ENCODE data around the gene C2orf92. TPM values are rescaled to one million over a fixed set of nuclear protein-coding genes. Genes with fewer than 3 reads are reported as not detected.

C2orf92 gene
- total RNA-seq, 1 experiment from 2014 or later = 6.0 TPM

DNA sequence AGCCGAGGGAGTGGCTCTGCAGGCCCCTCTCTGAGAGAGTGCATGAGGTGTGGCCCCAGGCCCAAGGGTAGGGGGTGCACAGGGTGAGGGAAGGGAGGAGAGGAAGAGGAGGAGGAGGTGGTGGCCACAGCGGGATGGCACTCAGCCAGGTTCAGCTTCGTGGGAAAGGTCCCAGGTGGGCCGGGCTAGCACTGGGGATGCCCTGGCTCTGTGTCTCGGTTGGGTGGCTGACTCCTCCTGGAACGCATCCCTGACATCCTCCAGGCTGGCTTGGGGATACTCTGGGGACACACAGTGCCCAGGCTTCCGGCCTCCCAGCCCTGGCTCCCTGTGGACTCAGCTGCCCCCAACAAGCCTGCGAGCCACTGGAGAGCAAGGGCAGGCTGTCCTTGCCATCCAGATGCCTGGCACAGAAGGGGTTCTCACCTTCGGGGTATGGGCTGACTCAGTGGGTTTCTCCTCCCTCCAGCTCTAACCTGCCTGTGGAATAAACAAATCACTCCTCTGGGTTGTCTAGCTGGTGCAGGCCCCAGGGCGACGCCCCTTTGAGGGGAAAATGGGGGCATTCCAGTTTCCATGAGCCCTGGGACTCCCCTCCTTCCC lies 43.3 kb downstream of the C2orf92 start:
- H3K27ac ChIP-seq (ENCODE audit: low read length) = no peak overlapping the region
- in situ Hi-C loops (cut with HindIII; ENCODE audit: low pct_unique_long_range_greater_than_20kb, low sequenced_read_pairs) = no loop called here
- no peak overlapping the region for H3K4me3 ChIP-seq (ENCODE audit: low read depth in 2 of 2, low read length in 2 of 2)
- intact Hi-C loops (cut with micrococcal nuclease; ENCODE audit: unreplicated experiment) = no loop called here
- H3K27me3 ChIP-seq (ENCODE audit: control insufficient read depth, insufficient read depth, low read length) = no peaks in the 10 kb centered on the region
- no peaks in the 10 kb centered on the region for H3K4me1 ChIP-seq (ENCODE audit: control insufficient read depth, insufficient read depth, low read length)
- BruUV-seq (replicated peaks) = no TSS peak
- POLR2A ChIA-PET = no interaction called here
- DNase-seq (ENCODE audit: low read depth, low spot score) (no peak), ATAC-seq (no peak)
- TF ChIP-seq TCF7L2 (IDR thresholded peaks at IDR 0.05; ENCODE audit: low read depth, low read length) = no peak
- TF ChIP-seq, protein P1, sequence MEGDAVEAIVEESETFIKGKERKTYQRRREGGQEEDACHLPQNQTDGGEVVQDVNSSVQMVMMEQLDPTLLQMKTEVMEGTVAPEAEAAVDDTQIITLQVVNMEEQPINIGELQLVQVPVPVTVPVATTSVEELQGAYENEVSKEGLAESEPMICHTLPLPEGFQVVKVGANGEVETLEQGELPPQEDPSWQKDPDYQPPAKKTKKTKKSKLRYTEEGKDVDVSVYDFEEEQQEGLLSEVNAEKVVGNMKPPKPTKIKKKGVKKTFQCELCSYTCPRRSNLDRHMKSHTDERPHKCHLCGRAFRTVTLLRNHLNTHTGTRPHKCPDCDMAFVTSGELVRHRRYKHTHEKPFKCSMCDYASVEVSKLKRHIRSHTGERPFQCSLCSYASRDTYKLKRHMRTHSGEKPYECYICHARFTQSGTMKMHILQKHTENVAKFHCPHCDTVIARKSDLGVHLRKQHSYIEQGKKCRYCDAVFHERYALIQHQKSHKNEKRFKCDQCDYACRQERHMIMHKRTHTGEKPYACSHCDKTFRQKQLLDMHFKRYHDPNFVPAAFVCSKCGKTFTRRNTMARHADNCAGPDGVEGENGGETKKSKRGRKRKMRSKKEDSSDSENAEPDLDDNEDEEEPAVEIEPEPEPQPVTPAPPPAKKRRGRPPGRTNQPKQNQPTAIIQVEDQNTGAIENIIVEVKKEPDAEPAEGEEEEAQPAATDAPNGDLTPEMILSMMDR (IDR thresholded peaks at IDR 0.05) = no peak
- H3K36me3 ChIP-seq (ENCODE audit: control insufficient read depth, insufficient read depth, low read length) = no peaks in the 10 kb centered on the region
- CTCF ChIA-PET = interaction anchor here (0.7 kb wide), 1 partner anchor 91 kb away, joined by 3 read pairs; no protein-coding TSS in a partner anchor
- no peaks in the 10 kb centered on the region for H3K9me3 ChIP-seq (ENCODE audit: control insufficient read depth, insufficient read depth, low read depth, low read length)

DNA sequence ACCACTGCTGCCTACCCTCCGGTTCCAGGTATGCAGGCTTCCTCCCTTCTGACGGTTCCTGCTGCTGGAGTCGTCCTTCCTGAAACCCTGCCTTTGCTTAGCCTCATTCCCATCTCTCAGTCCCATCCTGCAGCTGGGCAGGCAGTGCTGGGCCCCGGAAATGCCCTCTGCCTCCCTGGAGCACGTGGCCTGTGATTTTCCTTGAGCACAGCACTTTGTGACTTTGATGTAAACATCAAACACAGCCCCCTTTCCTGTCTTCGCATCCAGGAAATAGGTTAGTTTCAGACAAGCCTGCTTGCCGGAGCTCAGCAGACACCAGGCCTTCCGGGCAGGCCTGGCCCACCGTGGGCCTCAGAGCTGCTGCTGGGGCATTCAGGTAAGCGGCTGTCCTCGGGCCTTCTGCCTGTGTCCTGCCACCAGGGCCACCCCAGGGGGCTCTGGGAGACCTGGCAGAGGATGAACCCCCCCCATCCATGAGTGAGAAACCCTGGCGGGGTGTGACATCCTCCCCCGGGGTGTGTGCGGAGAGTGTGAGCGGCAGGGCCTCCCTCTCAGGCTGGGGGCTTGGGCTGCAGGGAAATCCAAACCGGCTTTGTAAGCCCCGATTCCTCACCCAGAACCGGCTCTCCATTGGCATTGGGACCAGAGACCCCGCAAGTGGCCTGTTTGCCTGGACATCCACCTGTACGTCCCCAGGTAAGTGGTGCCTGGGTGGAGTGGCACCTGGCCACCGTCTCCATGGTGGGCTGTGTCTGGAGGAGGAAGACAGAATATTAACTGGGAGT lies 44.0 kb downstream of the C2orf92 start, which contains the start of gene ZAP70:
ZAP70 (plus strand) TSS at position 281 of the 788 bp plus-strand sequence. CDS start 10,461 bp downstream, outside the sequence.
- in situ Hi-C loops (cut with HindIII; ENCODE audit: low pct_unique_long_range_greater_than_20kb, low sequenced_read_pairs) (no loop called here), intact Hi-C loops (cut with micrococcal nuclease; ENCODE audit: unreplicated experiment) (no loop called here)
- Histone ChIP-seq H3K36me3 (ENCODE audit: control insufficient read depth, insufficient read depth, low read length) (no peaks in the 10 kb centered on the region), H3K4me1 (ENCODE audit: control insufficient read depth, insufficient read depth, low read length) (no peaks in the 10 kb centered on the region), H3K27me3 (ENCODE audit: control insufficient read depth, insufficient read depth, low read length) (no peaks in the 10 kb centered on the region), H3K4me3 (ENCODE audit: low read depth in 2 of 2, low read length in 2 of 2) (no peak within 1 kb of the TSS), H3K27ac (ENCODE audit: low read length) (no peak within 1 kb of the TSS), H3K9me3 (ENCODE audit: control insufficient read depth, insufficient read depth, low read depth, low read length) (no peaks in the 10 kb centered on the region)
- 0 out of 2 replicates have a peak, but pooled peaks have one; percentile 23 for ATAC-seq
- no TSS peak for BruUV-seq (replicated peaks)
- POLR2A ChIA-PET = no interaction called here
- DNase-seq (ENCODE audit: low read depth, low spot score) = no peak
- TF ChIP-seq TCF7L2 (IDR thresholded peaks at IDR 0.05; ENCODE audit: low read depth, low read length) = no peak
- CTCF ChIA-PET = interaction anchor here (0.7 kb wide), 1 partner anchor 91 kb away, joined by 3 read pairs; no protein-coding TSS in a partner anchor

DNA sequence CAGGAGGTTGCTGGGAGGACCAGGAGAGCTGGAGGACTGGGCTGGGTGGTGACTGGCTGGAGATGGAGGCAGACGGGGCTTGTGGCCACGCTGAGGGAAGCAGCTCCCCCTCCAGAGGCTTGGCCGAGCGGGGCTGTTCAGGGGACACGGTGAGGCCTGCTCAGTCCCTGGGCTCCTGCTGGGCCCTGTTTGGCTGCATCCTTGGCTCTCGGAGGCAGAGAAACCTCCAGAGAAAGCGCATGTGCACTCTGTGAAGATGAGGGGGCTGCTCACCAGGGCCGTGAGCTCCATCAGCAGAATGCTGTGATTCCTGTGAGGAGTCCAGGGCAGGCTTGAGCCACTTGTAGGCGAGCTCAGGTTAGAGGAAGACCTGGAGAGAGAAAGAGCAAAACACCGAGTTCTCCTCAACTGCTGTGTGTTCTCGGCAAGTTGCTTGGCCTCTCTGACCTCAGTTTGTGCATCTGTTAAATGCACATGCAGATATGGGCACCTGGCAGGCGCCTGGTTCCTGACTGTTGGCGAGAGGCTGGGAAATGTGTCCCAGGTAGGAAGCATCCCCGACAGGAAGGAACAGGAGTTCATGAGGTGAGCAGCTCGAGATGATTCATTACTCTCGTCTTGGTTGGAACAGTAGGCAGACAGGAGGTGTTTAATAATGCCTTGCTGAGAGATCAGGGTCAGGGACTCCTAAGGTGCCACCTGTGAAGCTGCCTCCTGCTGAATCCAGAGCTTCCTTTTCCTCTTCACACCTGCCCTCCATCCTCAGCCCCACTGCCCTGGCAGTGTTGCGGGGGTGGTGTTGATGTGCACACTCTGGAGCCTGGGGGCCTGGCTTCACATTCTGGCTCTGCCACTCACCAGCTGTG lies 44.8 kb downstream of the C2orf92 start:
- no peaks in the 10 kb centered on the region for H3K4me1 ChIP-seq (ENCODE audit: control insufficient read depth, insufficient read depth, low read length)
- intact Hi-C loops (cut with micrococcal nuclease; ENCODE audit: unreplicated experiment) = no loop called here
- in situ Hi-C loops (cut with HindIII; ENCODE audit: low pct_unique_long_range_greater_than_20kb, low sequenced_read_pairs) = no loop called here
- no peak for DNase-seq (ENCODE audit: low read depth, low spot score)
- TF ChIP-seq, protein P2, sequence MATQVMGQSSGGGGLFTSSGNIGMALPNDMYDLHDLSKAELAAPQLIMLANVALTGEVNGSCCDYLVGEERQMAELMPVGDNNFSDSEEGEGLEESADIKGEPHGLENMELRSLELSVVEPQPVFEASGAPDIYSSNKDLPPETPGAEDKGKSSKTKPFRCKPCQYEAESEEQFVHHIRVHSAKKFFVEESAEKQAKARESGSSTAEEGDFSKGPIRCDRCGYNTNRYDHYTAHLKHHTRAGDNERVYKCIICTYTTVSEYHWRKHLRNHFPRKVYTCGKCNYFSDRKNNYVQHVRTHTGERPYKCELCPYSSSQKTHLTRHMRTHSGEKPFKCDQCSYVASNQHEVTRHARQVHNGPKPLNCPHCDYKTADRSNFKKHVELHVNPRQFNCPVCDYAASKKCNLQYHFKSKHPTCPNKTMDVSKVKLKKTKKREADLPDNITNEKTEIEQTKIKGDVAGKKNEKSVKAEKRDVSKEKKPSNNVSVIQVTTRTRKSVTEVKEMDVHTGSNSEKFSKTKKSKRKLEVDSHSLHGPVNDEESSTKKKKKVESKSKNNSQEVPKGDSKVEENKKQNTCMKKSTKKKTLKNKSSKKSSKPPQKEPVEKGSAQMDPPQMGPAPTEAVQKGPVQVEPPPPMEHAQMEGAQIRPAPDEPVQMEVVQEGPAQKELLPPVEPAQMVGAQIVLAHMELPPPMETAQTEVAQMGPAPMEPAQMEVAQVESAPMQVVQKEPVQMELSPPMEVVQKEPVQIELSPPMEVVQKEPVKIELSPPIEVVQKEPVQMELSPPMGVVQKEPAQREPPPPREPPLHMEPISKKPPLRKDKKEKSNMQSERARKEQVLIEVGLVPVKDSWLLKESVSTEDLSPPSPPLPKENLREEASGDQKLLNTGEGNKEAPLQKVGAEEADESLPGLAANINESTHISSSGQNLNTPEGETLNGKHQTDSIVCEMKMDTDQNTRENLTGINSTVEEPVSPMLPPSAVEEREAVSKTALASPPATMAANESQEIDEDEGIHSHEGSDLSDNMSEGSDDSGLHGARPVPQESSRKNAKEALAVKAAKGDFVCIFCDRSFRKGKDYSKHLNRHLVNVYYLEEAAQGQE (IDR thresholded peaks at IDR 0.05; ENCODE audit: insufficient read depth in 1 of 2, low read depth in 2 of 2, low read length in 1 of 2) = no peak
- no peak for TF ChIP-seq TCF7L2 (IDR thresholded peaks at IDR 0.05; ENCODE audit: low read depth, low read length)
- no peak for TF ChIP-seq POLR2AphosphoS5 (IDR thresholded peaks at IDR 0.05; ENCODE audit: low read depth, low read length)
- TF ChIP-seq, protein P1 (IDR thresholded peaks at IDR 0.05) = no peak
- no peak for TF ChIP-seq SIN3A (IDR thresholded peaks at IDR 0.05; ENCODE audit: borderline replicate concordance, insufficient read depth, low read depth, low read length)
- H3K4me3 ChIP-seq (ENCODE audit: low read depth in 2 of 2, low read length in 2 of 2) = no peak overlapping the region
- ChIA-PET CTCF (no interaction called here), POLR2A (no interaction called here)
- no TSS peak for BruUV-seq (replicated peaks)
- ATAC-seq = no peak
- H3K36me3 ChIP-seq (ENCODE audit: control insufficient read depth, insufficient read depth, low read length) = no peaks in the 10 kb centered on the region
- H3K27me3 ChIP-seq (ENCODE audit: control insufficient read depth, insufficient read depth, low read length) = no peaks in the 10 kb centered on the region
- no peaks in the 10 kb centered on the region for H3K9me3 ChIP-seq (ENCODE audit: control insufficient read depth, insufficient read depth, low read depth, low read length)
- H3K27ac ChIP-seq (ENCODE audit: low read length) = no peak overlapping the region
